Retinal pigment epithelial cell (primary cell): ENCODE measurements around the gene PCDH1.
"Not testable (repeated sequence)": the region's sequence is repeated elsewhere in the genome, so short reads cannot be mapped to it uniquely, and the experiment has no call there.

Experiments used
- DNase-seq: peaks from one replicate; pipeline ENCODE4 v3.0.0-alpha.2; 2010; ENCODE audit warnings: low read depth
- H3K4me3 ChIP-seq: 2 replicates; pipeline ENCODE4 v1.5.1; 2011; ENCODE audit warnings: mild to moderate bottlenecking, low read length, control low read depth, moderate library complexity
- TF ChIP-seq, protein P1 (sequence below): conservative IDR thresholded peaks from 2 replicates; pipeline ENCODE4 v1.5.1; 2011; ENCODE audit warnings: low read depth, low read length, control low read depth, inconsistent platforms

PCDH1 gene

DNA sequence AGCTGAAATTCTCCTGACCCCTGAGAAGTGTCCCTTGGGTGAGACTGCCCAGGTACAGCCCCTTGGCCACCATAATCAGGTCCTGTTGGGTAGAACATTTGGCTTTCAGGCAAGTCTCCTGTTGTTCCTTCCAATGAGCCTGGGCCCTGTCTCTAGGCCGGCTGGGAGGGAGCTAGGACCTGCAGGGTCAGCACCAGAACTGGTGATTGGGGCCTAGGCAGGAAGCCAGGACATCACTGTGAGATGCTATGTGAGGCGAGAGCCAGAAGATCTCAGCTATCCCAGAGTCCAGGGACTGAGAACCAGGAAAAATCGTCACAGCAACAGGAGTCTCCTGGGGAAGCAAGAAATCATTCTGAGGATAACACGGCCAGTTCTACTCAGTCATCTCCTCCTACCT, 51.5 kb downstream of the PCDH1 start:
- TF ChIP-seq, protein P1, sequence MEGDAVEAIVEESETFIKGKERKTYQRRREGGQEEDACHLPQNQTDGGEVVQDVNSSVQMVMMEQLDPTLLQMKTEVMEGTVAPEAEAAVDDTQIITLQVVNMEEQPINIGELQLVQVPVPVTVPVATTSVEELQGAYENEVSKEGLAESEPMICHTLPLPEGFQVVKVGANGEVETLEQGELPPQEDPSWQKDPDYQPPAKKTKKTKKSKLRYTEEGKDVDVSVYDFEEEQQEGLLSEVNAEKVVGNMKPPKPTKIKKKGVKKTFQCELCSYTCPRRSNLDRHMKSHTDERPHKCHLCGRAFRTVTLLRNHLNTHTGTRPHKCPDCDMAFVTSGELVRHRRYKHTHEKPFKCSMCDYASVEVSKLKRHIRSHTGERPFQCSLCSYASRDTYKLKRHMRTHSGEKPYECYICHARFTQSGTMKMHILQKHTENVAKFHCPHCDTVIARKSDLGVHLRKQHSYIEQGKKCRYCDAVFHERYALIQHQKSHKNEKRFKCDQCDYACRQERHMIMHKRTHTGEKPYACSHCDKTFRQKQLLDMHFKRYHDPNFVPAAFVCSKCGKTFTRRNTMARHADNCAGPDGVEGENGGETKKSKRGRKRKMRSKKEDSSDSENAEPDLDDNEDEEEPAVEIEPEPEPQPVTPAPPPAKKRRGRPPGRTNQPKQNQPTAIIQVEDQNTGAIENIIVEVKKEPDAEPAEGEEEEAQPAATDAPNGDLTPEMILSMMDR: no peak
- H3K4me3 ChIP-seq: no peak overlapping the region
- DNase-seq: no peak

DNA sequence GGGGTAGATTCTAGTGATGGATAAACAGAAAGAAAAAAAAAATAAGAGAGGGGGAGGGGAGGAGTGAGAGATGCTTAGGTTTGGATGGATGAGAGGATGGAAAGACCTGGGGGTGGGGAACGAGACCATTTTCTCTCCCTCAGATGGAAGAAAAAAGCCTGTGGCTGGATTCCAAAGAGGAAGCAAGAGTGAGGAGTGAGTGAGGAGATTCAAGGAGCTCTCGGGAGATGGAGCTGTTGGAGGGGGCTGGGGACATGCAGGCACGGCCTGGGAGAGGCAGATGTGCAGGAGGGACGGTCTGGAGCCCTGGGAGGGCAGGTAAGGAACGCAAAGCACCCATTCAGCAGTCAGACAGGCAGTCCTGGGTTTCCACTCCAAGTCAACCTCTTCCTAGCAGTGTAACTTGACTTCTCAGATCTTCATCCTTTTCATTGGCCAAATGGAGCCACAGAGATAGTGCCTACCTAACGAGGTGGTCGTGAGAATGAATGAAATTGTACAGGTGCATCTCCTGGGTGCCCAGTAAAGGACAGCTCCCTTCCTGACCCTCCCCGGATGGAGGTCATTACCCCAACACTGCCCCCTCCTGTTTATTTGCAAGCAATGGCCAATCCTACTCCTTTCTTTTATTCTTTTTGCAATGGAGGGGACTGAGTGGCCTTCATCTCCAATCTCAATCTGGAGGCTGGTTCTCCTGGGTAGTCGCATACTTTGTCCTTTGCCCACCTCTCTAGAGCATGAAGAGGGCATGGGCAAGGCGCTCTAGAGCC, 52.2 kb downstream of the PCDH1 start:
- DNase-seq: no peak
- TF ChIP-seq, protein P1: peak; percentile 52
- no peak overlapping the region for H3K4me3 ChIP-seq

DNA sequence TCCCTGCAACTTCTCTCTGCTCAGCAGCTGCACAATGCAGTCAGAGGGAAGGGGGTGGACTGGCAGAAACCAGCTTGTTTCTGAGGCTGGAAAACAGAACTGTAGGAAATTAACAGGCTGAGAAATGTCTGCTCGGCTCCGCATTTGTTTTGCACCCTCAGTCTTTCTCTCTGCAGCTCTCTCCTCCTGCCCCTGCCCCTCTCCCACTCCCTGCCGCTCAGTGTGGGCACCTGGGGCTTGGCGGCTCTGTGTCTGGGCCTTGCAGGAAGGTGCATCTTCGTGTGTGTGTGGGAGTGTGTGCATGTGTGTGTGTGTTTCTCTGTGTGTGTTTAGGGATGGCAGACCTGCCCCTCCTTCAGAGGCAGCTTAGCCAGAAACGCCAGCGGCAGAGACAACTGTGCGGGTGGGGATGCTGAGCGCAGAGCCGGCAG, 53.0 kb downstream of the PCDH1 start:
- H3K4me3 ChIP-seq: no peak overlapping the region
- no peak for DNase-seq
- TF ChIP-seq, protein P1: no peak

DNA sequence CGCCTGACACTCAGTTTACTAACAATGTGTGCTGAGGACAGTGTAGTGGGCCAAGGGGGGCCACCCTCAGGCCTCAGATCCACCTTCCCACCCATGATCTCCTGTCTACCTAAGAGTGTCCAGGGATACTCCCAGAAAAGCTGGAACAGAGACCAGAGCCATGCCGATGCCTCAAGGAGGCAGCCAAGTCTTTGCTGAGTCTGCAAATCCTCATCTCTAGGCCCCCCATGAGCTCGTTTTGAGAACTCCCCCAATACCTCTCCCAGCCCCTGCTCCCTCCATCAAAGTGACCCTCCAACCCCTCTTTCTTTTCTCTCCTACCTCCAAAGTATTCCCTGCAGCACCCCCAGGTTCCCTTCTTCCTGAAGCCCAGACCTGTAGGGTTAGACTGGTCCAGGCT, 53.5 kb downstream of the PCDH1 start:
- no peak overlapping the region for H3K4me3 ChIP-seq

DNA sequence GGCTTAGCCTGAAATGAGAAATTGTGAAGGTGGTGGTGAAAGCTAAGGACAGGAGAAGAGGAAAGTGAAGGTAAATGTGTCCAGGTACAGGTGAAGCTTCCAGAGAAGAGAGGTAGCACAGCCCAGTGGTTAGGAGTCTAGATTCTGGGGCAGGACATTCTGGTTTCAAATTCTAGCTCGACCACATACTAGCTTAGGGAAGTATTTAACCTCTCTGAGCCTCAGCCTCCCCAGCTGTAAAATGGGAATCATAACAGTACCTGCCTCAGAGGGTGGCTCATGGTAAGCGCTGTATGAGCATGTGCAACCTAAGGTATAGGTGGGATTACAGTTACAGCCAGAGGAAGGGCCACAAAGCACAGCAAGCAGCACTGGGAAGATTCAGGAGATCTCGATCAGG, 55.2 kb downstream of the PCDH1 start:
- no peak for DNase-seq
- TF ChIP-seq, protein P1: no peak
- no peak overlapping the region for H3K4me3 ChIP-seq

More for the DNA sequence above, 53.5 kb downstream of the PCDH1 start:
- no peak for DNase-seq
- TF ChIP-seq, protein P1: no peak

DNA sequence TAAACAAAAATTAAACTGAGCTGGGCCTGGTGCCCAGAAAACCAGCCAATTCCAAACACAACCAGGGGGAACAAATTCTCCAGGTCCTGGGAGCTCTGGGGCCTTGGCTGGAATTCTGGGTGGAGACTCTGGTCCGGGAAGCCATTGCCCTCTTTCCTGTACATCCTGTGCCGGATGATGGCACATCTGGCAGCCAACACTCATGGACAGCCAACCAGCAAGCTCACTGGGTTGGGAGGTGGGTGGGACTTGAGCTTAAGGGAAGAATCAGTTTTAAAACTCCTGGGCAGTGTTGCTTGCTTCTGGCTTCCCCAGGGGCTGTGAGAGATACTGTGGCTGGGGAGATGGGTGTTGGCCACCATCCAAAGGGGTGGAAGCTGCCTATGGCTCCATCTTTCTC, 56.1 kb downstream of the PCDH1 start:
- TF ChIP-seq, protein P1: no peak
- DNase-seq: no peak
- H3K4me3 ChIP-seq: no peak overlapping the region

DNA sequence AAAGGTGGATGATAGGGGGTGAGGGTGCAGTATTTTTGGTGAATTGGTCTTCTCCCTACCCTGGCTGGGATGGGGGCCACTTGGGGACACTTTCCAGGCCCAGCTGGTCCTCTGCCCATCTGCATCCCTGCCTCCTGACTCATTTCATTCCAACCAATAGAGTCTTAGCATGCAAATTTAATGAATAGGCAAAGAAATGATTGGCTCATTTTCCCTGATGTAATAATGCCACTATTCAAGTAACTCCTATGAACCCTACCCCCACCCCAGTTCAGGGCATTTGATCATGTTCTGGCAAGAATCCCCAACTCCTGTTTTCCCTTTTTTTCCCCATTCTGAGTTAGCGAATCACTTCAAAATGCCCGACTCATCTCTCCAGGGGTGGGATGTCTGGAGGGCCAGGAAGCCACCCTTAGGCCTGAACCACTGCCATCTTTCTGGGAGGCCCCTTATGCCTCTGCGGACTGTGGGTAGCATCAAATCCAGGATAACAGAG, 56.7 kb downstream of the PCDH1 start:
- peak; percentile 53 for DNase-seq
- H3K4me3 ChIP-seq: no peak overlapping the region
- TF ChIP-seq, protein P1: no peak

DNA sequence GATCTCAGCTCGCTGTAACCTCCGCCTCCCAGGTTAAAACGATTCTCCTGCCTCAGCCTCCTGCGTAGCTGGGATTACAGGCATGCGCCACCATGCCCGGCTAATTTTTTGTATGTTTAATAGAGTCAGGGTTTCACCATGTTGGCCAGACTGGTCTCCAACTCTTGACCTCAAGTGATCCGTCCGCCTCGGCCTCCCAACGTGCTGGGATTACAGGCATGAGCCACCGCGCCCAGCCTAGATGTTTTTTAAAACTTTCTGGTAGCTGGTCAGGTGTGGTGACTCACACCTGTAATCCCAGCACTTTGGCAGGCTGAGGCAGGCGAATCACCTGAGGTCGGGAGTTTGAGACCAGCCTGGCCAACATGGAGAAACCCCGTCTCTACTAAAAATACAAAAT, 57.5 kb downstream of the PCDH1 start:
- not testable (repeated sequence) for H3K4me3 ChIP-seq, DNase-seq
